Stimulated activated CD4-positive, alpha-beta T cell treated with anti-CD3 and anti-CD28 coated beads, Interleukin-4, amount 100 ng/mL, for 48 hours (primary cell): Measurements from ENCODE around the gene NAT14.
"Not testable (repeated sequence)": the region's sequence is repeated elsewhere in the genome, so short reads cannot be mapped to it uniquely, and the experiment has no call there.

Source experiments
- DNase-seq, 2 donors: peaks; one replicate each; pipeline ENCODE4 v3.0.0-alpha.2; 2020; ENCODE audit warnings: low read depth in 2 of 2

NAT14 gene

GRCh38 chr19:55484593-55485438 is at the start of gene NAT14:
Gene NAT14 (plus strand): TSS chr19:55485188. CDS start chr19:55485709, 521 bp downstream.
- DNase-seq: peak; percentile 47 to 49

- DNase-seq: no peak
Observed at GRCh38 chr19:55436847-55437246, 48.1 kb upstream of the NAT14 start.

GRCh38 chr19:55437410-55437809 is 47.6 kb upstream of the NAT14 start:
- no peak for DNase-seq

GRCh38 chr19:55439052-55439451 is 45.9 kb upstream of the NAT14 start:
- DNase-seq: no peak

- DNase-seq: peak in 1 of 2 donors; percentile 30
Observed at GRCh38 chr19:55440411-55441105, 44.4 kb upstream of the NAT14 start.

- DNase-seq: no peak
Observed at GRCh38 chr19:55441319-55441691, 43.7 kb upstream of the NAT14 start.

- DNase-seq: no peak
Observed at GRCh38 chr19:55441692-55442321, 43.2 kb upstream of the NAT14 start.

- DNase-seq: no peak
Observed at GRCh38 chr19:55442372-55442961, 42.5 kb upstream of the NAT14 start.

GRCh38 chr19:55443045-55443823 is 41.8 kb upstream of the NAT14 start, which contains the start of gene SHISA7:
Gene SHISA7 (minus strand): TSS chr19:55443300. CDS start chr19:55442863, 437 bp downstream.
- no peak for DNase-seq

GRCh38 chr19:55443824-55444480 is 41.0 kb upstream of the NAT14 start:
- DNase-seq: no peak

GRCh38 chr19:55444646-55445045 is 40.3 kb upstream of the NAT14 start:
- no peak for DNase-seq

- no peak for DNase-seq
Observed at GRCh38 chr19:55446060-55446459, 38.9 kb upstream of the NAT14 start.

- no peak for DNase-seq
Observed at GRCh38 chr19:55447421-55448174, 37.4 kb upstream of the NAT14 start.

- not testable (repeated sequence) for DNase-seq
Observed at GRCh38 chr19:55448175-55448490, 36.9 kb upstream of the NAT14 start.

GRCh38 chr19:55449469-55449868 is 35.5 kb upstream of the NAT14 start:
- no peak for DNase-seq

- no peak for DNase-seq
Observed at GRCh38 chr19:55451163-55451964, 33.6 kb upstream of the NAT14 start.

GRCh38 chr19:55451965-55452748 is 32.8 kb upstream of the NAT14 start:
- DNase-seq: no peak

GRCh38 chr19:55452749-55453346 is 32.1 kb upstream of the NAT14 start:
- DNase-seq: peak in 1 of 2 donors; percentile 35
